GM18909 (cell line): ENCODE results near the gene CCDC192.
A peak's percentile ranks its signal among the peaks of the same experiment; 100 is the strongest.

Source experiments
- ATAC-seq: cut with Tn5 transposase; IDR thresholded peaks from one replicate; pipeline ENCODE4 v1.9.1; 2021; ENCODE audit warnings: mild to moderate bottlenecking; ENCODE audit not compliant: unreplicated experiment, poor library complexity

Gene CCDC192

DNA sequence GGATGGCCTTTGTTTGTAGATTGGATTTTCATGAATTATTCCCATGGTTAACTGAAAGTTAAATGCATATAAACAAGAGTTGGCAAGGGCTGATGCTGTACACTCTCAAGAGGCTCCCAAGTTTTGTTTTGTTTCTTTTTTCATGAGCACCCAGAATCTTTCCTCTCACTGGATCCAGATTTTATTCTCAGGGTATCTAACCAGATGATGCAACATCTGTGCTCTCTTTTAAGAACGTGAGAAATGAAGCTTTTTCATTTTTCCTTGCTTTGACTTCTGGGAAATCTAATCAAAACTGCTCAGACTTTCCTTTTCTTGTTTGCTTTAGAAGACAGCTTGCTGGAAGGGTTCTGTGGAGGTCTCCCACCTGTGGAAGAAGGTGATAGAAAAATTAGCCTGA is 237.7 kb downstream of the CCDC192 start:
- ATAC-seq = no peak

DNA sequence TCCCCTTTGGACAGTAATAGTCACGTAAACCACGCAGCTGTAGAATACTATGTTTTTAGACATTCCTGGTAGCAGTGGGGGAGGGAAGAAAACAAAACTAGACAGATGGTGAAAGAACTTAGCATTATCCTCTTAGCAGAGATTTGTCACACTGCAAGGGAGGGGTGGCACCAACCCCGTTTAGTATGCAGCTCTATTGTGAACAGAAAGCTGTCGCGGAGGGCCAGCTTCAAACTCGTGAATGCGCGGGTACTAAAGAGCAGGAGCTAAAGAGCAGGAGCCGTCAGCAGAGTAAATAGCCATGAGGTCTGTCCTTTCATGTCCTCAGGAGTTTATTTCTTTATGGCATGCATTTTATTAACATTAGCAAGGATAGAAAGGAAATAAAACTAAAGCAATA is 238.5 kb downstream of the CCDC192 start:
- no peak for ATAC-seq

DNA sequence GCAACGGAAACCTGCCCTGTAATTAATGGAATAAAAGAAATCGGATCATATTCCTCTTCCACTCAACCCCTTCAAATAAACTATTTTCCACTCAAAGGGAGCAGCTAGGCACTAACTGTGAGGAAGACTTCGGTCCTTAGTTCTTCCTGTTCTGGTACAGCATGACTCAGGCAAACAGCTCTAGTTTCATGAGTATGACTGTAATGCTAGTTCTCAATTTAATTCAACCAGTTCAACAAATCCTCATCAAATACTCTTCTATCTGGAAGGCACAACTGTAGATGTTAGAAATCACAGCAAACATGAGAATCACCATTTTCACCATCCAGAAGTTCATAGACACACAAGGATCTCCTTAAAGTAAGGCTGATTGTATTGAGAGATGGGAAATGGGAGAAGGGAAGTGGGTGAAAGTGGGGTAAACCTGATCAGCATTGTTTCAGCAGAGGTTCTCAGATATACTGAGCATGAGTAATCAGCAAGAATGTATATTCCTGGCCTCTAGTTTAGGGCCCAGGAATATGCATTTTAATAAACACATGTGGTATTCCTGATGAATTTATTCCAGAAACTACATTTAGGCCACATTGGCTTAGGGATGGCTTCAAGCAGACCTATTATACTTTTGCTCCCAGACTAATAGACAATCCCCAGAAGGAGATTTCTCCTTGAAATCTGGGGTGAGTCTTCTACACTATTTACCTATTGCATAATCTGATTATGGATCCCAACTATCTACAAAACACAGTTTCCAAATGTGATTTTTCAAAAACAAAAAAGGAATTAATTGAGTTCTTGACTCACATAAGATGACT is 239.3 kb downstream of the CCDC192 start:
- ATAC-seq = peak; percentile 39

DNA sequence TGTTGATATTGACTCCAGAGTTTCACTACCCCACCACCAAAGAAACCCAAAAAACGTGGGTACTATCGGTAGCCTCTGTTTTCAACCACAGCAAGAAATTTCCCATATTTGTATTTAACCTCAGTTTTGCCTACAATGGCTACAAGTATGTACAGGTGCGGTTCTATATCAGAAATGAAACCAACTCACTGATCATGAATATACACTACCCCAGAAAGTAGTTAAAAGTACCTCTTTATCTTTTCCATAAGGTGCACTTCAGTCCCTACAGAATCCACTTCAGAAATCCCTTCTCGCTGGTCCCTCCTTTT is 239.8 kb downstream of the CCDC192 start:
- peak; percentile 71 for ATAC-seq

DNA sequence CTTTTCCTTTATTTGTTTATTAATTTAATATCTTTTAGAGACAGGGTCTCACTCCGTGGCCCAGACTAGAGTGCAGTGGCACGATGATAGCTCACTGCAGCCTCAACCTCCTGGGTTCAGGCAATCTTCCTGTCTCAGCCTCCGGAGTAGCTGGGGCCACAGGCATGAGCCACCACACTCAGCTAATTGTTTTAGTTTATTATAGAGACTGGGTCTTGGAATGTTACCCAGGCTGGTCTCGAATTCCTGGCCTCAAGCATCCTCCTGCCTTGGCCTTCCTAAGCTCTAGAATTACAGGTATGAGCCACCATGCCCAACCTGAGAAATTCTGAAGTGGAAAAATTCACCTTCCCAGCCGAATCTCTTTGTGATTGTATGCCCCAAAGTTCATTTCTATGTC is 240.9 kb downstream of the CCDC192 start:
- no peak for ATAC-seq

DNA sequence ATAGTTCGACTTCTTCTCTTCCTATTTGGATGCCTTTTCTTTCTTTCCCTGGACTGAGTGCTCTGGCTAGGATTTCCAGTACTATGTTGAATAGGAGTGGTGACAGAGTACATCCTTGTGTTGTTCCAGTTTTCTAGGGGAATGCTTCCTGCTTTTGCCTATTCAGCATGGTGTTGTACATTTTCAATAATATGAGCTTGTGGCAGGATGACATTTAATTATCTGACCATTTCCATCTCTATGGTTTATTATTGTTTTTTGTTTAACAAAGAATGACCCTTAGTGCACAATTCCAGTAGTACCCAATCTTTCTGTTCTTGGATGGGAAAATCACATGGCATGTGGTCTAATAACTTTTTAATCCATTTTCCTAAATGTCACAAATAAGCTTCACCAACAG is 244.8 kb downstream of the CCDC192 start:
- ATAC-seq = no peak

DNA sequence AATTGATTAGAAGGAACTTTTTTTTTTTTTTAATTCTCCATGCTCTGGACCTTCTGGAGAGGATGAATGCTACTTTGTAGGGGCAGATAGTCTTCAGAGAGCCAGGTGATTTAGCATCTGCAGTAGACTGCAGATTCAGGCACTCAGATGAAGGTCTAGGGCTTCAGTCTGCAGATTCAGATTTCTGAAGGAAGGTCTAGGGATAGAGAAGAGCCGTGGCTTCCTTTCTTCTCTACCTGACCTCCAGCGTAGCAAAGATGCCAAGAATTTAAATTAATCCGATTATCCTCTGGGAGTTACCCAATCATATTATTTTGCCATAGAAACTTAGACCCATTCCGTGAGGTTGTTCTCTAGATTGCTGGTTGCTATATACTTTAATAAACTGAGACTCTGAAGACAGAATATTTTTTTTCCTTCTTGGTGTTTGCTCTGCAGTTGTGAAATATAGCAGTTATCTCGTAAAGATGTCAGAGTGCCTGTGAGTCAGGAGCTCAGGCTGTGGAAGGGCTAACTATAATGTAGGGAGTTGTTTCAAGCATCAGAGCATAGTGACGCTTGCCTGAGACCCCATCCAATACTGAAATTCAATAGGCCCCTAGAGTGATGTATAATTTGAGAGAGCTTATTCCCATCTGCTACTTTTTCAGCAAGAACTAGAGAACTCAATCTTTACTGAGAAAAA is 247.7 kb downstream of the CCDC192 start:
- ATAC-seq = no peak

DNA sequence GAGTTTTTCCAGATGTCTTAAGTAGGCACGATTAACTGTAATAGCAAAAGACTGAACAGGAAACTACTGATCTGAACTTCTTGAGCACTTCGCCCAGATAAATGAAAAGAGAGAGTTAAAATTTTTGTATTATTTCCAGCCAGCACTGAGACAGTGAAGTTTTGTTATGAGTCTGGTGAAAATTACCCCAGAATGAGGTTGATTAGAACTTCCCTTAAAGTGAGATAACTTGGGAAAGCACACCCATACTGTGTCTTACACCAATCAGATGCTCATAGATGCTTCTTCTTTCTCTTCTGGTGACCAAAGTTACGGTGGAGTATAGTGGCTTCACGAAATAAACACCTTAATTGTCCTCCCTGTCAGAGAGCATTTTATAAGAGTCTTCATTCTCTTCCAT is 248.6 kb downstream of the CCDC192 start:
- no peak for ATAC-seq

DNA sequence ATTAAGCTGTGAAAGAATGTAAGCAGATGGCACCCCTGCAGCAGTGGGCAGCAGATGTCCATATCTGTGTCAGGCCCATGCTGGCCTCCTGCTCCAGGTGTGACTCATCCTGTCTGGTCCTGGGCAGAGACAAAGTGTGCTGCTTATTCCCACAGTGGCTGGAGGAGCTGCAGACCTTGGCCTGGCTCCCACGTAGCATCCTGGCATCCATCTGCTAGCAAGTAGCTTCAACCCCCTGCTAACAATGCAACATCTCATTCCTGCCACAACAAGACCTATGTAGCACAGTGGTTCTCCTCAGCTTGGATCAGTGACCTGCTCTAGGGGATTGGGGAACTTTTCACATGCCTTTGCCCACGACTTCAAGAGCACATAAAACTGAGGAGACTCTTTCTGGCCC is 254.0 kb downstream of the CCDC192 start:
- no peak for ATAC-seq

DNA sequence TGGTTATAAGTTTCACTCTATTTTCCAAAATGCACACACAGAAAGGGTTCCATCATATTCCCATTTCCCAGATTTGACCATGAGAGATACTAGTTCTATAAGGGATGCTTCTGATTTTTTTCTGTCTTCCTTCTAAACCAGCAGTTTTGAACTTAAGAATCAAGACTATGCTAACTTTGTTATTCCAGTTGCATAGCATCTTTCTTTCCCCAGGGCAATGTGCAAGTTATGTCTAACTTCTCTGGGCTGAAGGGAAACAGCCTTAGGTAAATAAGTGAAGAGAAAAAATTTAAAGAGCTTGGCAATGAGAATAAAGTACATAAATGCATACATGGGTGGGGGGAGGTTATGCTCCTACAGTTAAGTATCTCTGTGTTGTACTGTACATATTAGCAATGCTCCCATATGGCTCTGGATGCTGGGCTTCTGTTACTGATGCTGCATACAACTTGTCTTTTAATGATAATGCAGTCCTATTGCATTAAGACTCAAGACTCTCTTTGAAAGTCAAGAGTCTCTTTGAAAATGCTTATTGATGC is 254.6 kb downstream of the CCDC192 start:
- no peak for ATAC-seq

DNA sequence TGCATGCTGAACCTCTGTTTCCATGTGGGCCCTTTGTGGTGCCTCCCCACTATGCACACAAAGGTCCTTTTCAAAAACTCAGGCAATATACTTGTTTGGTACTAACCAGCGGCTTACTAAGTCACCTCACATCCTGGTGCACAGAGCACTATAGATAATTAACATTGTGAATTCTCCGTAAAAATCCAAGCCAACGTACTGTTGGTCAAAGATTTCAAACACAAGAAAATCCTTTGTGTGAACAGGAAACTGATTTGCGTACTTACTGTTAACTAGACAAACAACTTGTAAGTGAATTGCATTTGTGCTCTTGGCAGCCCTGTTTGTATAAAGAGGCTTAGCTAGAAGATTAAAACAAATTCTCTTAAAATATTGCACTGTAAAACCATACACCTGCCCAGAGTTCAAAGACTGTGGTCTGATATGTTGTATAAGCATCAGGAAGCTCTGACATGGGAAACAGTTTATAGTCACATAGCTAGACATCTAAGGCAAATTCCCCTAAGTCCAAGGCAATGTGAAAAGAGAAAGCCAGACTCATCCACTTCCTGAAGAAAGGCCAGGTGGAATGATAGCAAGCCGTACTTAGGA is 255.3 kb downstream of the CCDC192 start:
- no peak for ATAC-seq

DNA sequence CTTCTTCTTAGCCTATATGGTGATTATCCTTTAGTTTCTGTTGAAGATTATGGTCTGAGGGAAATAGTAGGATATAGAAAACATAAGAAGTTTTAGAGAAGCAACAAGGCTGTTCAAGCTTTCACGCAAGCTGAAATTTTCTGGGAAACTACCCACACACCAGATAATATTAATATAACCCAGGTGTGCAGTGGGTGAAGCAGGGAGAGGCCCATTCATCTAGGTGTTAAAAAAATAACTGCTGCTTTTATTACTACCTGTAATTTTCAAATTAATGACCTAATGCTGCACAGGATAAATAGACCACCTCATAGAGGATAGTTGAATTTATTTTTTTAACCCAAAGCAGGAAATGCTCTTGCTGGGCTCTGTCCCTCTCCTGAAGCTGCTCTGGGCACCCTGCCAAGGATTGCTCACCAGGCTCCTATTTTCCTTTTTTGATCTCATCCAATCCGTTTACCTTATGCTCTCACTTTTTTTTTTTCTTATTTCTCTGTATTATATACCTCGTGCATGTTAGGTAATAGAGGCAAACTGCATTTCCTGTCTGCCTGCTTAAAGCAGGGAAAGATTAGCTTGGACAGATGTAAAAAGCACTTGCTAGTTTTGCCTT is 256.1 kb downstream of the CCDC192 start:
- no peak for ATAC-seq

DNA sequence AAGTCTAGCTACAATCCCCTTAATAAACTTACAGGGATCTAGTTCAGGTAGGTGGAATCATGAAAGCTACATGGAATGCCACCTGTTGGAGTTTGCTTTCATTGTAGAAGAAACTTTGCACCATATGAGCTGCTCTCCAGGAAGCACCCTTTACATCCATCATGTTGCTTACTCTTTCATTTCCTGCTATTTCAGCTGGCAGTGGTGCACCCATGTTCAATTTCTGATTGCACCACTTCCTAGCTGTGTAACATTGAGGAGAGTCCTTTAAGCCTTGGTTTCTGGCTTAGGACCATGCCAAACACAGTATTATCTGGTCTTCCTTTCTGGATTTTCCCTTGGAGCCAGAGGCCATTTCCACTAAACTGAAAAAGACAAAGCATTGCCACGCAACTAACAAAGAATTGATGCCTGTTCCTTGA is 257.1 kb downstream of the CCDC192 start:
- ATAC-seq = no peak

DNA sequence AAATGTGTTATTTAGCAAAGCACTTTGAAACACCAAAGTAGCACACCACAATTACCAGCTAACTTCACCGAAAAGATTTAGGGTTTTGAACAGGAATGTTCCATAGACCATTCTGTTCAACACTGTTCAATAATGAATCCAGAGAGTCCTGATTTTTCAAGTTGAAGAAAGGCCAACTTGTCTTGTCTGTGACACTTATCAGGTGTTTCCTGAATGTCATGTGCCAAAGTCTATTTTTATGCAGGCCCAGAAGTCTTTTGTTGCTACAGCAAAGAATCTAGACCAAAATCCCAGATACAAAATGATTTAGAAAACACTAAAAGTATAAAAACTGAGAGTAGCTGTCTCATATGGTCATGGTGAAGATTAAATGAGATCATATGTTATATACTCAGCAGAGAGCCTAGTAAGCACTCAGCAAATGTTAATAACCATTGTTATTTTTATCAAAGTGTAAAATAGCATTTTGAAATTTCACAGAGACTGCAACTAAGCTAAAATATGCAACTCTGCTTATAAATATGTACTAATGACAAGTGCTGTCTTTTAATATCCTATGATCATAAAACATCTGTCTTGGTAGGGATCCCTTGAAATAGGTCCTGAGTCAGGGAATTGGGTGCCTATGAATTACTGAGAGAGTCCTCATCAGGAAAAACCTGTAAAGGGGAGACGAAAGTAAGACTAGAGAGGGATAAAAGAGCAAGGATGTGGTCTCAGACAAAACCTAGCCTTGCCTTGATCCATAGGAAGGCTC is 258.0 kb downstream of the CCDC192 start:
- ATAC-seq = no peak

DNA sequence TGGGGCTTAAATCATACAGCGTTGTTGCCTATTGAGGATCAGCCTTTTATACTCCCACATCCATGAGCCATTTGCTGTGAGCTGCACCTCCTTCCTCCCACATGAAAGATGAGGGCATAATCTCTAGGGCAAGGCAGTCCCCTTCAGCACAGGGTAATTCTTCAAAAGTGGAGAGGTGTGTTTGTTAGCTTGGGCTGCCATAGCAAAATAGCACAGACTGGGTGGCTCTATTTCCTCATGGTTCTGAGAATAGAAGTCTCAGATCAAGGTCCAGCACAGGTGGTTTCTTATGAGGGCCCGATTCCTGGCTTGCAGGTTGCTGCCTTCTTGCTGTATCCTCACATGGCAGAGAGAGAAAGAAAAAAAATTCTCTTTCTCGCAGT is 258.6 kb downstream of the CCDC192 start:
- ATAC-seq = no peak

DNA sequence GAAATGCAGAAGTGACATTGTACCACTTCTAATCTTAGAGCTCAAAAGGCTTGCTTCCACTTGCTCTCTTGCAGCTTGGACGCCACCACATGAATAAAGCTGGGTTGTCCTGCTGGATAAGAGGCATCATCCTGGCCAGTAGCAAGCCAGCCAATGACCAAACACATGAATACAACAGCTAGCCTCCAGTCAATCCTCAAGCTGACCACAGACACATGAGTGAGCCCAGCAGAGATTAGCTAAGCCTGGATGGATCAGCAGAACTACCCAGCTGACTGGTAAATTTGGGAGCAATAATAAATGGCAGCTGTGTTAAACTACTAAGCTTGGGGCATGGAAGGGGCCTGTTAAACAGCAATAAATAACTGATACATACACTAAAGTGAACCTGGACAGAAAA is 259.3 kb downstream of the CCDC192 start:
- ATAC-seq = no peak

DNA sequence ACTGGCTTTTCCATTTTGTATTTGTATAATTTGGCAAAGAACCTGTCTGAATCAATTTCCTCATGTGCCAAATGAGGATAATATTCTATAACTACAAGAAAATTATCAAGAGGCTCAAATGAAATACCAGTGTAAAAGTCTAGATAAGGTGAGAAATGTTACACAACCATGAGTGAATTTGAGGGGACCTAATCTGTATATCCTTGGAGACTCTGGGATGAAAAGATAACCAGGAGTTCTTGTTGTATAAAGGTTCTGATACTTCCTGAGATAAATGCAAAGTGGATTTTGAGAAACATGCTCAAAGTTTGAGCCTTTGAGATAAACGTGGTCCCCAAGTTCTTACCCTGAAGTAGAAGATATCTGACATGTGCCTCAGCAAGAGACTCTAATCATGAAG is 260.0 kb downstream of the CCDC192 start:
- ATAC-seq = no peak

DNA sequence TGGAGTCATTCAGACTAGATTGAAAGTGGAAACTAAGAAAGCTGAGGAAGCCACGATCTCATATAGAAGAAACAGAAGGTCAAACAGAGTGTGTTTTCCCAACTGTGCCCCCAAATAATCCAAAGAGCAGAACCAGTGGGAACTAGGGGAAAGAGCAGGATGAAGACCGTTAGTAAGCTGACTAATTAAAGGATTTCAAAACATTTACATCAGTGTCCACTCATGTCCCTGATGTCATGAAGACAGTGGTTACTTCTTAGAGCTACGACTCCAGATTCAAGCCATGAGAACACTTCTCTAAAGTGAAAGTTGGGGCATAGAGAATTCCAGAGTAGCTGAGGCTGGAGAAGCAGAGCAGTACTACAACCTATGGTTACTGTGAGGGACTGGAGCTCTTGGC is 260.7 kb downstream of the CCDC192 start:
- no peak for ATAC-seq

DNA sequence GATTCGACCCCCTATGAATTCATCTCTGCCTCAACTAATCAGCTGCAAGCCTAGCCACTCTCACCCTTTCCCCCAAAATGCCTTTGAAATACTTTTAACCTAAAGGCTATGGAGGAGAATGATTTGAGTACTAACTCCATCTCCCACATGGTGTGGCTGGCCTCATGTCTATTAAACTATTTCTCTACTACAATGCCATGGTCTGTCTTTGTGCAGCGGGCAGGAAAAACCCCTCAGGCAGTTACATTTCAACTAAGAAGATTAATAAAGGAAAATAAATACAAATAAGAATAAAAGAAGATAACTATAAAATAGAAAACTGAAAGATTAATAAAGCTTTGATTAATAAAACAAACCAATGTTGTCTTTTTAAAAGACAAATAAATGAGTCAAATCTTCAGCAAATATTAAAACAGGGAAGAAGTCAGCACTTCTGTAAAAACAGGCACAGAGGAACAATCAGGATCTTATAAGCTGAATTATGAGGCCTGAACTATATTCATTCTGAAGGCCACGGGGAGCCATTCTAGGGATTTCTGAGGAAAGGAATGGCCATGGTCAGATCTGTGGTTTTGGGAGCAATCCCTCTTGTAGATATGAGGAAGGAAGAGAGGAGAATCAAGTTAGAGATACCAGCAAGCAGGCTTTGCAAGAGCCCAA is 264.3 kb downstream of the CCDC192 start:
- no peak for ATAC-seq
